SH-SY5Y (cell line): ENCODE results near the gene MSL1.

Experiments
- GATA2 ChIP-seq: IDR thresholded peaks from 2 replicates; pipeline ENCODE4 v1.6.1; 2011; ENCODE audit warnings: mild to moderate bottlenecking, low read depth, low read length
- GATA3 ChIP-seq: IDR thresholded peaks from 2 replicates; pipeline ENCODE4 v1.6.1; 2011; ENCODE audit warnings: low read depth, mild to moderate bottlenecking, low read length, moderate library complexity

GRCh38 chr17:40181205-40181604 is 59.4 kb downstream of the MSL1 start:
- TF ChIP-seq GATA2 (no peak; the same call in 1 of the 2 replicates), GATA3 (no peak)
